GM23338 (cell line): ENCODE measurements around the gene NCL. TPM values are rescaled to one million over a fixed set of nuclear protein-coding genes. Genes with fewer than 3 reads are reported as not detected.

Source experiments
- ATAC-seq: fragments of 200-7000 bp; cut with Tn5 transposase; 3 replicates; pipeline ENCODE4 v1.9.1; 2020
- DNase-seq: peaks from one replicate; pipeline ENCODE4 v3.0.0-alpha.2; 2015; ENCODE audit warnings: low spot score
- H2AFZ ChIP-seq: fragments of 200-600 bp; sonication (generic); 2 replicates; pipeline ENCODE4 v1.8.0; 2016; ENCODE audit warnings: antibody characterized with exemption, mild to moderate bottlenecking, moderate library complexity
- H3F3A ChIP-seq: fragments of 200-600 bp; sonication (generic); replicated peaks from 2 replicates; pipeline ENCODE4 v1.8.0; 2017; ENCODE audit warnings: antibody characterized with exemption, mixed run types, low read depth
- H3K27ac ChIP-seq: fragments of 200-600 bp; sonication (generic); 2 replicates; pipeline ENCODE4 v1.6.1; 2016; ENCODE audit warnings: low read depth
- H3K27me3 ChIP-seq: fragments of 200-600 bp; sonication (generic); 2 replicates; pipeline ENCODE4 v1.8.0; 2016; ENCODE audit warnings: mild to moderate bottlenecking, mixed run types, moderate library complexity; ENCODE audit not compliant: insufficient read depth
- H3K36me3 ChIP-seq: fragments of 200-600 bp; sonication (generic); 2 replicates; pipeline ENCODE4 v1.8.0; 2016; ENCODE audit warnings: mild to moderate bottlenecking; ENCODE audit not compliant: insufficient read depth
- H3K4me1 ChIP-seq: fragments of 200-600 bp; sonication (generic); 2 replicates; pipeline ENCODE4 v1.8.0; 2016; ENCODE audit warnings: mild to moderate bottlenecking, moderate library complexity; ENCODE audit not compliant: insufficient read depth
- H3K4me2 ChIP-seq: fragments of 200-600 bp; sonication (generic); 2 replicates; pipeline ENCODE4 v1.7.1; 2017; ENCODE audit warnings: mixed run types
- H3K4me3 ChIP-seq: fragments of 200-600 bp; sonication (generic); 2 replicates; pipeline ENCODE4 v1.6.1; 2016; ENCODE audit warnings: mixed run types
- H3K79me2 ChIP-seq: fragments of 200-600 bp; sonication (generic); replicated peaks from 2 replicates; pipeline ENCODE4 v1.8.0; 2017; ENCODE audit warnings: mild to moderate bottlenecking; ENCODE audit not compliant: insufficient read depth
- H3K9me2 ChIP-seq: fragments of 200-600 bp; sonication (generic); 2 replicates; pipeline ENCODE4 v1.8.0; 2017; ENCODE audit not compliant: insufficient read depth
- H4K20me1 ChIP-seq: fragments of 200-600 bp; sonication (generic); replicated peaks from 2 replicates; pipeline ENCODE4 v1.8.0; 2017; ENCODE audit warnings: mild to moderate bottlenecking; ENCODE audit not compliant: insufficient read depth
- H3K27ac Mint-ChIP-seq: 2 replicates; pipeline ENCODE4 v1.8.0; 2020; ENCODE audit warnings: inconsistent platforms, mild to moderate bottlenecking, moderate library complexity, mixed read lengths
- H3K27me3 Mint-ChIP-seq: 3 replicates; pipeline ENCODE4 v1.8.0; 2022; ENCODE audit warnings: low read depth, mild to moderate bottlenecking, moderate library complexity, mixed read lengths, inconsistent platforms; ENCODE audit not compliant: insufficient read depth, poor library complexity
- H3K36me3 Mint-ChIP-seq: 3 replicates; pipeline ENCODE4 v1.8.0; 2021; ENCODE audit warnings: low read depth, mild to moderate bottlenecking, inconsistent platforms, moderate library complexity, mixed read lengths
- H3K4me1 Mint-ChIP-seq: 3 replicates; pipeline ENCODE4 v1.8.0; 2020; ENCODE audit warnings: mild to moderate bottlenecking, inconsistent platforms, mixed read lengths
- H3K4me3 Mint-ChIP-seq: 3 replicates; pipeline ENCODE4 v1.8.0; 2021; ENCODE audit warnings: moderate library complexity, mild to moderate bottlenecking, inconsistent platforms, mixed read lengths
- H3K9me3 Mint-ChIP-seq: 3 replicates; pipeline ENCODE4 v1.8.0; 2020; ENCODE audit warnings: moderate library complexity, mild to moderate bottlenecking, inconsistent platforms, mixed read lengths
- CTCF ChIP-seq, 2 experiments: fragments of 200-600 bp in 1 of 2; sonication (generic) in 1 of 2; conservative IDR thresholded peaks; 2 replicates each; pipeline versions ENCODE4 v1.5.1 to v1.6.1; 2016 to 2017; ENCODE audit warnings: antibody characterized with exemption in 2 of 2, low read depth in 2 of 2, mild to moderate bottlenecking in 2 of 2, moderate library complexity in 1 of 2
- ETS1 ChIP-seq: IDR thresholded peaks from 2 replicates; pipeline ENCODE4 v1.6.1; 2016; ENCODE audit warnings: antibody characterized with exemption
- EZH2 ChIP-seq: fragments of 200-600 bp; sonication (generic); IDR thresholded peaks from one replicate; pipeline ENCODE4 v1.8.0; 2017; ENCODE audit warnings: antibody characterized with exemption, mild to moderate bottlenecking, low read depth; ENCODE audit not compliant: unreplicated experiment
- NANOG ChIP-seq: IDR thresholded peaks from 2 replicates; pipeline ENCODE4 v1.6.1; 2016; ENCODE audit warnings: antibody characterized with exemption, borderline replicate concordance
- POLR2AphosphoS5 ChIP-seq: IDR thresholded peaks from 2 replicates; pipeline ENCODE4 v1.6.1; 2016; ENCODE audit warnings: antibody characterized with exemption, low read depth
- STAT1 ChIP-seq: IDR thresholded peaks from one replicate; pipeline ENCODE4 v1.6.1; 2016; ENCODE audit warnings: antibody characterized with exemption; ENCODE audit not compliant: unreplicated experiment
- ZNF114 ChIP-seq: fragments of 250-450 bp; sonication (Bioruptor Pico); IDR thresholded peaks from 2 replicates; pipeline ENCODE4 v1.5.0; 2020; ENCODE audit warnings: mild to moderate bottlenecking, moderate library complexity
- ZNF331 ChIP-seq: fragments of 250-450 bp; sonication (Bioruptor Pico); IDR thresholded peaks from 2 replicates; pipeline ENCODE4 v1.5.0; 2020; ENCODE audit warnings: low read depth, mild to moderate bottlenecking, moderate library complexity
- ZNF462 ChIP-seq: fragments of 250-450 bp; sonication (Bioruptor Pico); IDR thresholded peaks from 2 replicates; pipeline ENCODE4 v1.5.0; 2020; ENCODE audit warnings: mild to moderate bottlenecking, moderate library complexity
- polyA plus RNA-seq: library from polyadenylated mRNA; unstranded; fragments of >200 nt; fragmentation: Nextera tagmentation; extraction: Ambion mirVana; gene quantifications from 2 replicates; pipeline ENCODE4 v1.2.1, GENCODE V29; 2016
- total RNA-seq: library from RNA; depleted of rRNA; stranded (reverse); fragments of >200 nt; shearing (Covaris generic); gene quantifications from 2 replicates; pipeline ENCODE4 v1.2.3, GENCODE V29; 2014

Gene NCL
- total and polyA plus RNA-seq, 2 experiments from 2014 or later, result 678 to 2,269 TPM

- TF ChIP-seq ZNF462, result no peak
Measured at GRCh38 chr2:231470246-231470900, 6.1 kb upstream of the NCL start (continued).

- H3K27me3 Mint-ChIP-seq, result peaks cover 10% of the 10 kb centered on the region
- Histone ChIP-seq H4K20me1 (no peaks in the 10 kb centered on the region), H3K4me3 (no peak overlapping the region), H3K27me3 (no peaks in the 10 kb centered on the region), H3K79me2 (peaks cover 17% of the 10 kb centered on the region), H3K4me2 (no peak overlapping the region), H3K36me3 (no peaks in the 10 kb centered on the region), H3K27ac (no peak overlapping the region), H3K9me2 (no peaks in the 10 kb centered on the region), H3F3A (peaks cover 14% of the 10 kb centered on the region), H2AFZ (no peak overlapping the region), H3K4me1 (no peaks in the 10 kb centered on the region)
- DNase-seq, result no peak
- no peak overlapping the region for H3K27ac Mint-ChIP-seq
- ATAC-seq, result no peak
- H3K4me1 Mint-ChIP-seq, result peaks cover 13% of the 10 kb centered on the region
- no peaks in the 10 kb centered on the region for H3K9me3 Mint-ChIP-seq
- no peak for TF ChIP-seq ETS1
- no peak for TF ChIP-seq STAT1
- no peak for TF ChIP-seq EZH2
- TF ChIP-seq ZNF331 (CRISPR knock-in tag), result no peak
- no peak for TF ChIP-seq ZNF114 (CRISPR knock-in tag)
- no peak for TF ChIP-seq POLR2AphosphoS5
- no peak for TF ChIP-seq NANOG
- TF ChIP-seq CTCF (conservative IDR thresholded peaks at IDR 0.05; ENCODE audit: low read depth in 2 of 2), result no peak
- no peak overlapping the region; the same call in 2 of the 3 replicates for H3K4me3 Mint-ChIP-seq
- H3K36me3 Mint-ChIP-seq, result no peaks in the 10 kb centered on the region
Measured at GRCh38 chr2:231469583-231469950, 5.3 kb upstream of the NCL start.
